SK-N-MC (cell line): ENCODE measurements around the gene COL6A2.

Experiments
- DNase-seq: peaks from one replicate; pipeline ENCODE4 v3.0.0-alpha.2; 2011; ENCODE audit warnings: low read depth, low spot score
- H3K27ac ChIP-seq: fragments of 200-600 bp; sonication (generic); 2 replicates; pipeline ENCODE4 v1.5.1; 2016; ENCODE audit warnings: mixed run types
- H3K36me3 ChIP-seq: fragments of 200-600 bp; sonication (generic); 2 replicates; pipeline ENCODE4 v1.6.1; 2017; ENCODE audit warnings: antibody characterized with exemption, low read length, mixed read lengths; ENCODE audit not compliant: insufficient read depth
- H3K4me3 ChIP-seq: fragments of 200-600 bp; sonication (generic); 2 replicates; pipeline ENCODE4 v1.5.1; 2016
- H3K9ac ChIP-seq: fragments of 200-600 bp; sonication (generic); 2 replicates; pipeline ENCODE4 v1.8.0; 2017; ENCODE audit warnings: mixed run types, mixed read lengths; ENCODE audit not compliant: insufficient read length
- H3K9me3 ChIP-seq: fragments of 200-600 bp; sonication (generic); 2 replicates; pipeline ENCODE4 v1.6.1; 2017; ENCODE audit warnings: low read depth, mild to moderate bottlenecking, antibody characterized with exemption, low read length, moderate library complexity, mixed read lengths
- EZH2 ChIP-seq: fragments of 200-600 bp; sonication (generic); IDR thresholded peaks from one replicate; pipeline ENCODE4 v1.6.1; 2017; ENCODE audit warnings: antibody characterized with exemption
- FOXP2 ChIP-seq: optimal IDR thresholded peaks from 2 replicates; pipeline ENCODE3; 2011; ENCODE audit warnings: mild to moderate bottlenecking, moderate library complexity; ENCODE audit not compliant: insufficient read depth; ENCODE audit errors: extremely low read length, control extremely low read depth
- POLR2AphosphoS5 ChIP-seq: IDR thresholded peaks from 2 replicates; pipeline ENCODE4 v1.6.1; 2012; ENCODE audit warnings: mild to moderate bottlenecking, low read depth, low read length, borderline replicate concordance

COL6A2 gene

DNA sequence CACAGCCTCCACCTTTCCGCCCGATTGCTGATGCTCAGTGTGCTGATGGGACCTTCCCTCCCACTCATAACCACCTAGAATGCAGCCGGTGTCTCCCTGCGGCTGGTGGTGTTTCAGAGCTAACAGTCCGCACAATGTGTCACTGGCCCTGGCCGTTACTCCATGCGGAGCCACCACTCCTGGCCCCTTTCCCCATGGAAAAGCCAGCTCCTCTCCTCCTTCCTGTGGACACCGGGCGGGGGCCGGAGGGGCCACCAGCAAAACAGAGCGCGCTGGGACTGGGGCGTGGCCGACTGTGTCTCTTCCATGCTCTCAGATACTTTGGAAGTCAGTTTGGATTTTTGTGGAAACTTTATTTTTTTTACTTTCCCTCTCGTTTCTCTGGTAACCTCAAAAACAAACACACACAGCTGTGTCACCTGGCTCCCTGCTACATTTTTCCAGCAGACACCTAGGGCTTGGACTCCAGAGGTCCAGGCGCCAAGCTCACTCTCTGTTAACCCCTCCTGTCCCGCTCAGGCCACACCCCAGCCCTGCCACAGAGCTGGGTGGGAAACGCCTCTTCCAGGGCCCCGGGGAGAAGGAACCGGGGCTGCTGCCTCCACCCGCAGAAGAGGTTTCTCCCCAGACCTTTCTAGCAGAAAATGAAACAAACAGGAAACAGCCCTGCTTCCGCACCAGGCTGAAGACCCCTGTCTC is 32.5 kb upstream of the COL6A2 start:
- no peak overlapping the region for H3K9ac ChIP-seq
- TF ChIP-seq EZH2 (no peak), FOXP2 (no peak), POLR2AphosphoS5 (no peak)
- no peaks in the 10 kb centered on the region for H3K36me3 ChIP-seq
- H3K9me3 ChIP-seq = peaks cover 5% of the 10 kb centered on the region; the same call in 1 of the 2 replicates
- DNase-seq = no peak
- no peak overlapping the region for H3K4me3 ChIP-seq
- no peak overlapping the region for H3K27ac ChIP-seq

GRCh38 chr21:46065914-46066551 is 31.9 kb upstream of the COL6A2 start:
- peaks cover 5% of the 10 kb centered on the region; the same call in 1 of the 2 replicates for H3K9me3 ChIP-seq
- no peak for TF ChIP-seq EZH2
- no peak for TF ChIP-seq FOXP2
- no peak for TF ChIP-seq POLR2AphosphoS5
- H3K9ac ChIP-seq = no peak overlapping the region
- DNase-seq = no peak
- H3K4me3 ChIP-seq = no peak overlapping the region
- no peaks in the 10 kb centered on the region for H3K36me3 ChIP-seq
- no peak overlapping the region for H3K27ac ChIP-seq

GRCh38 chr21:46066591-46067331 is 31.2 kb upstream of the COL6A2 start:
- no peak for DNase-seq
- Histone ChIP-seq H3K36me3 (no peaks in the 10 kb centered on the region), H3K4me3 (no peak overlapping the region), H3K27ac (no peak overlapping the region), H3K9me3 (peaks cover under 1% of the 10 kb centered on the region; the same call in 1 of the 2 replicates), H3K9ac (no peak overlapping the region)
- TF ChIP-seq POLR2AphosphoS5 (no peak), FOXP2 (no peak), EZH2 (no peak)

DNA sequence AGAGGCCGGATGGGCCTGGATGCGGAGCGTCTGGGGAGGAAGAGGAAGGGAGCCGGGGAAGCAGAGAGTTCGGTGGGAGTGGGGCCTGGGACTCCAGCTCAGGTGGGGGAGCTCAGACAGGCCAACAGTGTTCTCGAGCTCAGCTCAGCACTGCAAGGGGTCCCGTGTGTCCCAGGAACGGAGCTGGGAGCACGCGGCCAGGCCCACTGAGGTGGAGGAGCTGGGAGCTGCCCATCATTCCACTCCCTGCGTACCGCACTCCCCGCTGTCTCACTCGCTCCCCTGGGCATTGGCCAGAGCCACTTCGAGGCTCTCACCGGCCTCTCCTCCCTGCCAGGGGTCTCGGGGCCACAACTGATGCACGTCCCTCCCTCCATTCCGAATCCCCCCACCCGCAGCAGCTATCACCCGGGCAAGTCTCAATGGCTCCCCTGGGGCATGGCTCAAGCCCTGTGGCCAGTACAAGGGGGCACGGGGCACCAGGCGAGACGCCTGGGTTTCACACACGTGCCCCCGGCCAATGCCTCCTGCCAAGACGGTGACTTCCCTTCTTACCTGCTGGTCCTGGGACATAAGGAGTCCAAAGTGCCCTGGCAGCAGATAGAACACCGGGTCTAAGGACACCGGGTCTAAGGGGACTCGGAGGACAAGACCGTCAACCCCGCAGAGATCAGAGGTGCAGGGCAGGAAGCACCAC is 30.3 kb upstream of the COL6A2 start:
- DNase-seq = no peak
- no peak overlapping the region for H3K4me3 ChIP-seq
- H3K27ac ChIP-seq = no peak overlapping the region
- H3K9me3 ChIP-seq = no peaks in the 10 kb centered on the region
- H3K36me3 ChIP-seq = no peaks in the 10 kb centered on the region
- H3K9ac ChIP-seq = no peak overlapping the region
- TF ChIP-seq FOXP2 (no peak), POLR2AphosphoS5 (no peak), EZH2 (no peak)

GRCh38 chr21:46068516-46069079 is 29.3 kb upstream of the COL6A2 start:
- Histone ChIP-seq H3K9ac (no peak overlapping the region), H3K9me3 (no peaks in the 10 kb centered on the region), H3K36me3 (no peaks in the 10 kb centered on the region), H3K4me3 (no peak overlapping the region), H3K27ac (no peak overlapping the region)
- no peak for DNase-seq
- no peak for TF ChIP-seq POLR2AphosphoS5
- no peak for TF ChIP-seq EZH2
- TF ChIP-seq FOXP2 = no peak

- TF ChIP-seq EZH2 (no peak), POLR2AphosphoS5 (no peak), FOXP2 (no peak)
- Histone ChIP-seq H3K4me3 (no peak overlapping the region), H3K36me3 (no peaks in the 10 kb centered on the region), H3K9me3 (no peaks in the 10 kb centered on the region), H3K27ac (no peak overlapping the region), H3K9ac (no peak overlapping the region)
- DNase-seq = no peak
Measured at GRCh38 chr21:46069166-46069565, 28.7 kb upstream of the COL6A2 start.

- DNase-seq = no peak
- TF ChIP-seq POLR2AphosphoS5 = no peak
- TF ChIP-seq EZH2 = no peak
- TF ChIP-seq FOXP2 = no peak
- Histone ChIP-seq H3K9me3 (no peaks in the 10 kb centered on the region), H3K4me3 (no peak overlapping the region), H3K9ac (no peak overlapping the region), H3K27ac (no peak overlapping the region), H3K36me3 (no peaks in the 10 kb centered on the region)
Measured at GRCh38 chr21:46069719-46070279, 28.1 kb upstream of the COL6A2 start.
